WTC11 (cell line): Measurements from ENCODE around the gene CYTH3. TPM values are rescaled to one million over a fixed set of nuclear protein-coding genes. Genes with fewer than 3 reads are reported as not detected.

Experiments
- ATAC-seq: fragments of 200-7000 bp; cut with Tn5 transposase; 2 replicates; pipeline ENCODE4 v1.10.0; 2021; ENCODE audit warnings: mild to moderate bottlenecking, moderate library complexity
- CTCF ChIA-PET: fragments of 300-600 bp; sonication (Branson Sonifier 250); formaldehyde crosslinking; loops from one replicate; lab custom pipeline; 2021; ENCODE audit warnings: antibody characterized with exemption; lab: Charles Lee
- POLR2A ChIA-PET: fragments of 350-600 bp; sonication (Branson Sonifier 250); formaldehyde crosslinking; loops from one replicate; lab custom pipeline; 2021; ENCODE audit warnings: antibody characterized with exemption; lab: Charles Lee
- DNase-seq: peaks from one replicate; pipeline ENCODE4 v3.0.0; 2021; ENCODE audit warnings: low spot score
- H3K27ac Mint-ChIP-seq: 2 replicates; pipeline ENCODE4 v1.8.0; 2021; ENCODE audit warnings: mixed read lengths
- H3K27me3 Mint-ChIP-seq: 2 replicates; pipeline ENCODE4 v1.8.0; 2021; ENCODE audit warnings: low read depth, mild to moderate bottlenecking, moderate library complexity, mixed read lengths
- H3K36me3 Mint-ChIP-seq: 2 replicates; pipeline ENCODE4 v1.8.0; 2021; ENCODE audit warnings: mixed read lengths
- H3K4me1 Mint-ChIP-seq: 2 replicates; pipeline ENCODE4 v1.8.0; 2022; ENCODE audit warnings: mixed read lengths
- H3K4me3 Mint-ChIP-seq: 2 replicates; pipeline ENCODE4 v1.8.0; 2021; ENCODE audit warnings: mild to moderate bottlenecking, moderate library complexity, mixed read lengths
- H3K9me3 Mint-ChIP-seq: 2 replicates; pipeline ENCODE4 v1.8.0; 2021; ENCODE audit warnings: mixed read lengths
- ATF1 ChIP-seq: sonication (generic); formaldehyde crosslinking; IDR thresholded peaks from 2 replicates; pipeline ENCODE4 v1.8.1; 2023; ENCODE audit warnings: mild to moderate bottlenecking, moderate library complexity, missing genetic modification reagents
- CBFB ChIP-seq: sonication (generic); formaldehyde crosslinking; IDR thresholded peaks from 2 replicates; pipeline ENCODE4 v1.8.1; 2022; ENCODE audit warnings: mild to moderate bottlenecking, low read depth, missing genetic modification reagents
- FOXP1 ChIP-seq: sonication (generic); formaldehyde crosslinking; IDR thresholded peaks from 2 replicates; pipeline ENCODE4 v1.8.0; 2022; ENCODE audit warnings: missing genetic modification reagents, mild to moderate bottlenecking, moderate library complexity, borderline replicate concordance
- GRHL2 ChIP-seq: fragments of 250-450 bp; sonication (Bioruptor Pico); IDR thresholded peaks from 2 replicates; pipeline ENCODE4 v1.8.0; 2022; ENCODE audit warnings: mild to moderate bottlenecking, moderate library complexity; ENCODE audit not compliant: insufficient replicate concordance, severe bottlenecking
- MXD4 ChIP-seq: fragments of 250-450 bp; sonication (Bioruptor Pico); IDR thresholded peaks from 2 replicates; pipeline ENCODE4 v1.8.0; 2021; ENCODE audit warnings: mild to moderate bottlenecking, moderate library complexity, borderline replicate concordance
- MYBL2 ChIP-seq: sonication (generic); formaldehyde crosslinking; IDR thresholded peaks from 2 replicates; pipeline ENCODE4 v1.8.1; 2023; ENCODE audit warnings: mild to moderate bottlenecking, moderate library complexity, missing genetic modification reagents
- SP1 ChIP-seq: sonication (generic); formaldehyde crosslinking; conservative IDR thresholded peaks from 2 replicates; pipeline ENCODE4 v1.8.1; 2022; ENCODE audit warnings: missing genetic modification reagents
- ZNF317 ChIP-seq: sonication (generic); formaldehyde crosslinking; IDR thresholded peaks from 2 replicates; pipeline ENCODE4 v1.8.1; 2023; ENCODE audit warnings: low read depth, mild to moderate bottlenecking, moderate library complexity, missing genetic modification reagents, borderline replicate concordance
- total RNA-seq: library from RNA; stranded (reverse); gene quantifications from 3 replicates; pipeline ENCODE4 v1.2.3, GENCODE V29; 2021
- TF ChIP-seq, protein P1 (sequence below): sonication (generic); formaldehyde crosslinking; IDR thresholded peaks from 2 replicates; pipeline ENCODE4 v1.8.0; 2023; ENCODE audit warnings: missing genetic modification reagents, mild to moderate bottlenecking, borderline replicate concordance
- TF ChIP-seq, protein P2 (sequence below): sonication (generic); formaldehyde crosslinking; IDR thresholded peaks from 2 replicates; pipeline ENCODE4 v1.8.0; 2022; ENCODE audit warnings: mild to moderate bottlenecking, missing genetic modification reagents
- TF ChIP-seq, protein P3 (sequence below): sonication (generic); formaldehyde crosslinking; IDR thresholded peaks from 2 replicates; pipeline ENCODE4 v1.8.1; 2022; ENCODE audit warnings: mild to moderate bottlenecking, missing genetic modification reagents, moderate library complexity, borderline replicate concordance
- TF ChIP-seq, protein P4 (sequence below): sonication (generic); formaldehyde crosslinking; IDR thresholded peaks from 2 replicates; pipeline ENCODE4 v1.8.1; 2022; ENCODE audit warnings: low read depth, mild to moderate bottlenecking, moderate library complexity, missing genetic modification reagents, borderline replicate concordance
- TF ChIP-seq, protein P5 (sequence below): sonication (generic); formaldehyde crosslinking; IDR thresholded peaks from 2 replicates; pipeline ENCODE4 v1.8.0; 2023; ENCODE audit warnings: mild to moderate bottlenecking, missing genetic modification reagents
- TF ChIP-seq, protein P6 (sequence below): fragments of 250-450 bp; sonication (Bioruptor Pico); IDR thresholded peaks from 2 replicates; pipeline ENCODE4 v1.8.0; 2021; ENCODE audit warnings: mild to moderate bottlenecking
- TF ChIP-seq, protein P7 (sequence below): sonication (generic); formaldehyde crosslinking; IDR thresholded peaks from 2 replicates; pipeline ENCODE4 v1.8.1; 2022; ENCODE audit warnings: missing genetic modification reagents, borderline replicate concordance

CYTH3 gene
- total RNA-seq, 1 experiment from 2014 or later = 13.2 TPM

DNA sequence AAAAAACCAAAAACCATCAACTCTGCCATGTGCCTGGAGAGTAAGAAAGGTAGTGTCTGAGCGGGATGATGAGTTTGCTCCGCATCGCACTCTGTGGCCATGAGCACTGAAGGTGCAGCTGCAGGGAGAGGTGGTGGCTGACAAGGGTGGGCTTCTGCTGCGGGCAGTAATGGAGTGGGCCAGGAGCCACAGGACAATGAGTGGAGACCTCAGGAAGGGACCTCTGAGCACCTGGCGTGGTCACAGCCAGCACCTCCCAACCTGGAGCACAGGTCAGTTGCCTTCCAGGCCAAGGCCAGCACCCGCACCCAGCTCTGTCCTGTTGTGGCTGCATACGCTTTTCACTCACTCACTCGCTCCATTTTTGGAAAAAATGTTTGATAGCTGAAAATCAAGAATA is 125.8 kb downstream of the CYTH3 start (continued):
- TF ChIP-seq, protein P1, sequence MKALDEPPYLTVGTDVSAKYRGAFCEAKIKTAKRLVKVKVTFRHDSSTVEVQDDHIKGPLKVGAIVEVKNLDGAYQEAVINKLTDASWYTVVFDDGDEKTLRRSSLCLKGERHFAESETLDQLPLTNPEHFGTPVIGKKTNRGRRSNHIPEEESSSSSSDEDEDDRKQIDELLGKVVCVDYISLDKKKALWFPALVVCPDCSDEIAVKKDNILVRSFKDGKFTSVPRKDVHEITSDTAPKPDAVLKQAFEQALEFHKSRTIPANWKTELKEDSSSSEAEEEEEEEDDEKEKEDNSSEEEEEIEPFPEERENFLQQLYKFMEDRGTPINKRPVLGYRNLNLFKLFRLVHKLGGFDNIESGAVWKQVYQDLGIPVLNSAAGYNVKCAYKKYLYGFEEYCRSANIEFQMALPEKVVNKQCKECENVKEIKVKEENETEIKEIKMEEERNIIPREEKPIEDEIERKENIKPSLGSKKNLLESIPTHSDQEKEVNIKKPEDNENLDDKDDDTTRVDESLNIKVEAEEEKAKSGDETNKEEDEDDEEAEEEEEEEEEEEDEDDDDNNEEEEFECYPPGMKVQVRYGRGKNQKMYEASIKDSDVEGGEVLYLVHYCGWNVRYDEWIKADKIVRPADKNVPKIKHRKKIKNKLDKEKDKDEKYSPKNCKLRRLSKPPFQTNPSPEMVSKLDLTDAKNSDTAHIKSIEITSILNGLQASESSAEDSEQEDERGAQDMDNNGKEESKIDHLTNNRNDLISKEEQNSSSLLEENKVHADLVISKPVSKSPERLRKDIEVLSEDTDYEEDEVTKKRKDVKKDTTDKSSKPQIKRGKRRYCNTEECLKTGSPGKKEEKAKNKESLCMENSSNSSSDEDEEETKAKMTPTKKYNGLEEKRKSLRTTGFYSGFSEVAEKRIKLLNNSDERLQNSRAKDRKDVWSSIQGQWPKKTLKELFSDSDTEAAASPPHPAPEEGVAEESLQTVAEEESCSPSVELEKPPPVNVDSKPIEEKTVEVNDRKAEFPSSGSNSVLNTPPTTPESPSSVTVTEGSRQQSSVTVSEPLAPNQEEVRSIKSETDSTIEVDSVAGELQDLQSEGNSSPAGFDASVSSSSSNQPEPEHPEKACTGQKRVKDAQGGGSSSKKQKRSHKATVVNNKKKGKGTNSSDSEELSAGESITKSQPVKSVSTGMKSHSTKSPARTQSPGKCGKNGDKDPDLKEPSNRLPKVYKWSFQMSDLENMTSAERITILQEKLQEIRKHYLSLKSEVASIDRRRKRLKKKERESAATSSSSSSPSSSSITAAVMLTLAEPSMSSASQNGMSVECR (CRISPR knock-in tag) = no peak
- no peak for TF ChIP-seq SP1 (CRISPR knock-in tag)
- TF ChIP-seq, protein P2, sequence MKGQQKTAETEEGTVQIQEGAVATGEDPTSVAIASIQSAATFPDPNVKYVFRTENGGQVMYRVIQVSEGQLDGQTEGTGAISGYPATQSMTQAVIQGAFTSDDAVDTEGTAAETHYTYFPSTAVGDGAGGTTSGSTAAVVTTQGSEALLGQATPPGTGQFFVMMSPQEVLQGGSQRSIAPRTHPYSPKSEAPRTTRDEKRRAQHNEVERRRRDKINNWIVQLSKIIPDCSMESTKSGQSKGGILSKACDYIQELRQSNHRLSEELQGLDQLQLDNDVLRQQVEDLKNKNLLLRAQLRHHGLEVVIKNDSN (CRISPR knock-in tag) = no peak
- no peak for TF ChIP-seq MYBL2
- no peak for TF ChIP-seq GRHL2 (CRISPR knock-in tag)
- TF ChIP-seq, protein P3, sequence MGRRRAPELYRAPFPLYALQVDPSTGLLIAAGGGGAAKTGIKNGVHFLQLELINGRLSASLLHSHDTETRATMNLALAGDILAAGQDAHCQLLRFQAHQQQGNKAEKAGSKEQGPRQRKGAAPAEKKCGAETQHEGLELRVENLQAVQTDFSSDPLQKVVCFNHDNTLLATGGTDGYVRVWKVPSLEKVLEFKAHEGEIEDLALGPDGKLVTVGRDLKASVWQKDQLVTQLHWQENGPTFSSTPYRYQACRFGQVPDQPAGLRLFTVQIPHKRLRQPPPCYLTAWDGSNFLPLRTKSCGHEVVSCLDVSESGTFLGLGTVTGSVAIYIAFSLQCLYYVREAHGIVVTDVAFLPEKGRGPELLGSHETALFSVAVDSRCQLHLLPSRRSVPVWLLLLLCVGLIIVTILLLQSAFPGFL (CRISPR knock-in tag) = no peak
- no peak for TF ChIP-seq CBFB (CRISPR knock-in tag)
- TF ChIP-seq, protein P4, sequence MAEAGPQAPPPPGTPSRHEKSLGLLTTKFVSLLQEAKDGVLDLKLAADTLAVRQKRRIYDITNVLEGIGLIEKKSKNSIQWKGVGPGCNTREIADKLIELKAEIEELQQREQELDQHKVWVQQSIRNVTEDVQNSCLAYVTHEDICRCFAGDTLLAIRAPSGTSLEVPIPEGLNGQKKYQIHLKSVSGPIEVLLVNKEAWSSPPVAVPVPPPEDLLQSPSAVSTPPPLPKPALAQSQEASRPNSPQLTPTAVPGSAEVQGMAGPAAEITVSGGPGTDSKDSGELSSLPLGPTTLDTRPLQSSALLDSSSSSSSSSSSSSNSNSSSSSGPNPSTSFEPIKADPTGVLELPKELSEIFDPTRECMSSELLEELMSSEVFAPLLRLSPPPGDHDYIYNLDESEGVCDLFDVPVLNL (CRISPR knock-in tag) = no peak
- no peak for TF ChIP-seq ZNF317 (CRISPR knock-in tag)
- TF ChIP-seq, protein P5, sequence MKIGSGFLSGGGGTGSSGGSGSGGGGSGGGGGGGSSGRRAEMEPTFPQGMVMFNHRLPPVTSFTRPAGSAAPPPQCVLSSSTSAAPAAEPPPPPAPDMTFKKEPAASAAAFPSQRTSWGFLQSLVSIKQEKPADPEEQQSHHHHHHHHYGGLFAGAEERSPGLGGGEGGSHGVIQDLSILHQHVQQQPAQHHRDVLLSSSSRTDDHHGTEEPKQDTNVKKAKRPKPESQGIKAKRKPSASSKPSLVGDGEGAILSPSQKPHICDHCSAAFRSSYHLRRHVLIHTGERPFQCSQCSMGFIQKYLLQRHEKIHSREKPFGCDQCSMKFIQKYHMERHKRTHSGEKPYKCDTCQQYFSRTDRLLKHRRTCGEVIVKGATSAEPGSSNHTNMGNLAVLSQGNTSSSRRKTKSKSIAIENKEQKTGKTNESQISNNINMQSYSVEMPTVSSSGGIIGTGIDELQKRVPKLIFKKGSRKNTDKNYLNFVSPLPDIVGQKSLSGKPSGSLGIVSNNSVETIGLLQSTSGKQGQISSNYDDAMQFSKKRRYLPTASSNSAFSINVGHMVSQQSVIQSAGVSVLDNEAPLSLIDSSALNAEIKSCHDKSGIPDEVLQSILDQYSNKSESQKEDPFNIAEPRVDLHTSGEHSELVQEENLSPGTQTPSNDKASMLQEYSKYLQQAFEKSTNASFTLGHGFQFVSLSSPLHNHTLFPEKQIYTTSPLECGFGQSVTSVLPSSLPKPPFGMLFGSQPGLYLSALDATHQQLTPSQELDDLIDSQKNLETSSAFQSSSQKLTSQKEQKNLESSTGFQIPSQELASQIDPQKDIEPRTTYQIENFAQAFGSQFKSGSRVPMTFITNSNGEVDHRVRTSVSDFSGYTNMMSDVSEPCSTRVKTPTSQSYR (CRISPR knock-in tag) = no peak

DNA sequence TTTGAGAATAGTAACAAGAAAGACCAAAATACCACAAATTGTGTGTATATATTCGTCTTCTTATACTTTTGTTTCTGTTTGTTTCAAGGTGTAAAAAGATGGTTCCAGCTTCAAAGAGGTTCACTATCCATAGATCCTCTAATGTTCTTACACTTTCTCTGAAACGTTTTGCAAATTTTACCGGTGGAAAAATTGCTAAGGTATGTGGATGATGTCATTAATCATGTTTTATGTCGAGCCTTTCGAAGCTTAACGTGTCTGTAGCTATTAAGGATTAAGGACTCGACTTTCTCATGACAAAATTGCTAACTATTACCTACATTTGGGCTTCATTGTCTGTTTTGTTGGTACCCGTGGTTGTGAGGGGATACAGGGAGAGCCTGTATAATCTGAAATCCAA is 128.4 kb downstream of the CYTH3 start:
- DNase-seq (no peak), ATAC-seq (no peak)
- TF ChIP-seq ATF1 (no peak), MXD4 (CRISPR knock-in tag) (no peak), SP1 (CRISPR knock-in tag) (no peak), FOXP1 (CRISPR knock-in tag) (no peak)
- TF ChIP-seq, protein P6, sequence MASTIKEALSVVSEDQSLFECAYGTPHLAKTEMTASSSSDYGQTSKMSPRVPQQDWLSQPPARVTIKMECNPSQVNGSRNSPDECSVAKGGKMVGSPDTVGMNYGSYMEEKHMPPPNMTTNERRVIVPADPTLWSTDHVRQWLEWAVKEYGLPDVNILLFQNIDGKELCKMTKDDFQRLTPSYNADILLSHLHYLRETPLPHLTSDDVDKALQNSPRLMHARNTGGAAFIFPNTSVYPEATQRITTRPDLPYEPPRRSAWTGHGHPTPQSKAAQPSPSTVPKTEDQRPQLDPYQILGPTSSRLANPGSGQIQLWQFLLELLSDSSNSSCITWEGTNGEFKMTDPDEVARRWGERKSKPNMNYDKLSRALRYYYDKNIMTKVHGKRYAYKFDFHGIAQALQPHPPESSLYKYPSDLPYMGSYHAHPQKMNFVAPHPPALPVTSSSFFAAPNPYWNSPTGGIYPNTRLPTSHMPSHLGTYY (CRISPR knock-in tag) = no peak
- TF ChIP-seq, protein P7, sequence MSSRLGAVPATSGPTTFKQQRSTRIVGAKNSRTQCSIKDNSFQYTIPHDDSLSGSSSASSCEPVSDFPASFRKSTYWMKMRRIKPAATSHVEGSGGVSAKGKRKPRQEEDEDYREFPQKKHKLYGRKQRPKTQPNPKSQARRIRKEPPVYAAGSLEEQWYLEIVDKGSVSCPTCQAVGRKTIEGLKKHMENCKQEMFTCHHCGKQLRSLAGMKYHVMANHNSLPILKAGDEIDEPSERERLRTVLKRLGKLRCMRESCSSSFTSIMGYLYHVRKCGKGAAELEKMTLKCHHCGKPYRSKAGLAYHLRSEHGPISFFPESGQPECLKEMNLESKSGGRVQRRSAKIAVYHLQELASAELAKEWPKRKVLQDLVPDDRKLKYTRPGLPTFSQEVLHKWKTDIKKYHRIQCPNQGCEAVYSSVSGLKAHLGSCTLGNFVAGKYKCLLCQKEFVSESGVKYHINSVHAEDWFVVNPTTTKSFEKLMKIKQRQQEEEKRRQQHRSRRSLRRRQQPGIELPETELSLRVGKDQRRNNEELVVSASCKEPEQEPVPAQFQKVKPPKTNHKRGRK (CRISPR knock-in tag) = no peak
- Mint-ChIP-seq H3K27me3 (no peaks in the 10 kb centered on the region), H3K4me1 (no peaks in the 10 kb centered on the region), H3K4me3 (no peak overlapping the region), H3K36me3 (peaks cover 75% of the 10 kb centered on the region), H3K9me3 (no peaks in the 10 kb centered on the region), H3K27ac (no peak overlapping the region)
- CTCF ChIA-PET = no interaction called here
- POLR2A ChIA-PET = no interaction called here
